H1 (cell line): Measurements from ENCODE around the gene PRKAG3.

ENCODE experiments used
- BACH1 ChIP-seq: IDR thresholded peaks from 2 replicates; pipeline ENCODE4 v1.6.1; 2012; ENCODE audit warnings: low read length, improper control_type of control experiment
- CTCF ChIP-seq, 3 experiments: IDR thresholded peaks; 1 replicate in 2 of 3; 2 replicates in 1 of 3; pipeline versions ENCODE4 v1.5.1 to v1.6.1; 2011; ENCODE audit warnings: low read length in 3 of 3, mild to moderate bottlenecking in 3 of 3, inconsistent platforms in 2 of 3, low read depth in 1 of 3, moderate library complexity in 1 of 3; ENCODE audit not compliant: insufficient read depth in 1 of 3; ENCODE audit errors: control extremely low read depth in 1 of 3
- EP300 ChIP-seq, 2 experiments: IDR thresholded peaks; 1 replicate in 1 of 2; 2 replicates in 1 of 2; pipeline ENCODE4 v1.6.1; 2011 to 2012; ENCODE audit warnings: low read depth in 2 of 2, low read length in 2 of 2, mild to moderate bottlenecking in 2 of 2, borderline replicate concordance in 1 of 2, inconsistent platforms in 1 of 2, moderate library complexity in 1 of 2
- JUN ChIP-seq: IDR thresholded peaks from 2 replicates; pipeline ENCODE4 v1.6.1; 2011; ENCODE audit warnings: low read depth, mild to moderate bottlenecking, improper control_type of control experiment, low read length
- JUND ChIP-seq: IDR thresholded peaks from 2 replicates; pipeline ENCODE4 v1.6.1; 2011; ENCODE audit warnings: mild to moderate bottlenecking, improper control_type of control experiment, low read length
- MAX ChIP-seq: IDR thresholded peaks from 2 replicates; pipeline ENCODE4 v1.6.1; 2012; ENCODE audit warnings: inconsistent platforms
- POLR2AphosphoS5 ChIP-seq: IDR thresholded peaks from 2 replicates; pipeline ENCODE4 v1.6.1; 2011; ENCODE audit warnings: low read depth, low read length
- RFX5 ChIP-seq: IDR thresholded peaks from 2 replicates; pipeline ENCODE4 v1.6.1; 2011; ENCODE audit warnings: low read depth, low read length, improper control_type of control experiment, borderline replicate concordance
- TCF12 ChIP-seq: IDR thresholded peaks from 2 replicates; pipeline ENCODE4 v1.6.1; 2011; ENCODE audit warnings: low read depth, mild to moderate bottlenecking, low read length
- YY1 ChIP-seq: IDR thresholded peaks from 2 replicates; pipeline ENCODE4 v1.6.1; 2011; ENCODE audit warnings: low read depth, mild to moderate bottlenecking, low read length

- TF ChIP-seq BACH1 (no peak), JUN (no peak), CTCF (IDR thresholded peaks at IDR 0.05; ENCODE audit: control extremely low read depth in 1 of 3, insufficient read depth in 1 of 3, low read depth in 1 of 3, low read length in 3 of 3) (no peak), EP300 (IDR thresholded peaks at IDR 0.05; ENCODE audit: borderline replicate concordance in 1 of 2, low read depth in 2 of 2, low read length in 2 of 2) (no peak), JUND (no peak), POLR2AphosphoS5 (no peak), MAX (no peak), RFX5 (no peak), TCF12 (no peak), YY1 (no peak)
Observed at GRCh38 chr2:218850796-218851195, 19.2 kb upstream of the PRKAG3 start.
